GM18511 (cell line): ENCODE measurements around the gene PLEKHA7.
"Not testable (repeated sequence)": the region's sequence is repeated elsewhere in the genome, so short reads cannot be mapped to it uniquely, and the experiment has no call there.

Experiments used
- ATAC-seq: cut with Tn5 transposase; IDR thresholded peaks from one replicate; pipeline ENCODE4 v1.9.1; 2021; ENCODE audit warnings: mild to moderate bottlenecking, moderate library complexity; ENCODE audit not compliant: unreplicated experiment

The PLEKHA7 gene

DNA sequence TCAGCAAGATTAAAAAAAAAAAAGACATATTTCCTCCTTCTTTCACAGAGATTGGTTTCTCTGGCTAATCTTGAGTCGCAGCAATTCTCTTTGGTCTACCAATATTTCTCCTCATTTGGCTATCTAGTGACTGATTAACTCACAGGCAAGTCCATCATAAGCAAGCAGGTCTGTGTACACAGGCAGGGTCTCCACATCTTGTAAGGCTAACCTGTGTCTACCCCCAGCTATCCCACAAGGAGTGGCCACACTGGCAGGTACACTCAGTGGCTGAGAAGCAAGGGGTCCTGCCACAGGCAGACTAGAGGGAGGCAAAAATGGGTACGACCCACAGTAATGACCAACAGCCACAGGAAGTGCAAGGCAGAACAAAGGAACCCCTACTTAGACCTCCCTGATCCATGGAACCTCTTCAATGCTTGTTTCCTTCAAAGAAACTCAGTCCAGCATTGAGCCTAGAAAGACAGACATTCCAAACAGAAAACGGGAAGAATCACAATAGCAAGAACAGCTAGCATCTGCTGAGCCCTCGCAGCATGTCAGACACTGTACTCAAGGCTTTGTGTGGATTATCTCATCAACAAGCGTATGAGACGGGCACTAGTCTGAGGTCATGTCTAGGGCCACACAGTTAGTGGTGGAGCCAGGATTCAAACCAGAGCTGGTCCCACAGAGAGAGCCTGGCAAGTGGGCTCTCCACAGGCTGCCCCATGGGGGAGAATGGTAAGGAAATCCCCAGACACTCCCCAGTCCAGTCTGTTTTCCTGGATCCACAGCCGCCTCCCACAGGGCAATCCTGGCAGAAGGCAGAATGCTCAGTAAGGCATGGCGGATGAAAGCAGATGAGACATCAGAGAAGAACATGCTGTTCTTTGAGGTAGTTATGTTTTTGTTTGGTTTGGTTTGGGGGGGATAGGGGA is 34.3 kb downstream of the PLEKHA7 start:
- no peak for ATAC-seq

DNA sequence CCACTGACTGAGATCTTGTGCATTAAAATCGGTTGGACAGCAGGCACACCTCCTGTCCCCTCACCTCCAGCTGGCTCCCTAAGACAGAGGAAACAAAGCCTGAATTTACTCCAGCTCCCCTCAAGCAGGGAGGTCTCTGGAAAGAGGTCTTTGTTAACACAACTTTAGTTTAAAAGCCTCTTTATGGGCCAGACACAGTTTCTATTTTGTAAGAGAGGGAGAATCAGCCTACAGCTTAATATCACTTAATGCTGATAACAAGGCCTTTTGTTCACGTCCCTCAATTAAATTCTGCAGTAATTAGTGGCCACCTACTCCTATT is 36.3 kb downstream of the PLEKHA7 start:
- no peak for ATAC-seq

DNA sequence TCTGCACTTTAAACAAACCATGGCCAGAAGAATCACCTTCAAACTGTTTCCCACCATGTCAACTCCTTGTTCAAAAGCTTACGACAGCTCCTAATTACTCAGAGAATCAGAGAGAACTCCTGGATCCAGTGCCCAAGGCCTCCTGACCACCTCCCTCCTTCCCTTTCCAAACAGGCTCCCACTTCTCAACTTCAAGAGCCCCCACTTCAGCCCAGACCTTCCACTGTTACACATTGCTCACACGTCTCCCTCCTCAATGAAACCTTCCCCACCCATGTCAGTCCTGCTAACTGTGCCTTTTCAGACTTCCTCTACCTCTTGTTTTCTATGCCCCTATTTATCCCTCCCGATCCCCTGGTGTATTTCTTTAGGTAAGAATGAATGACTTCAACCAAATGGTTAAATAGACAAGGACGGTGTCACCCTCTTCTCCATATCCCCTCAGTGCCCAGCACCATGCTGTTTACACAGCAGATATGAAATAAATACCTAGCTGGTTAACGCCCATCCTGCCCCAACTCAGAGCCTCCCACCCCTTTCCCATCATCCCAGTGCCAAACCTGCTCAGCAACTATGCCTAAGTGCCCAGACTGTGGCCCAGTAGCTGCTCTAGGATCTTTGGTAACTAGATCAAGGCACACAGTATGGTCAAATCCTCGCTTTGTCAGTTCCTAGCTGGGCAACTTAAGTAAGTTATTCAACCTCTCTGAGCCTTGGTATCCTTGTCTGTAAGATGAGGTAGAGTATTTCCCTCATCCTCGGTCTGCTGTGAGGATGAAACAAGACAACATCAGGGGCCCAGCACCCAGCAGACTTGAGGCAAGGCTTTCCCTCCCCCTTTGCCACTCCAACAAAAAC is 36.8 kb downstream of the PLEKHA7 start:
- no peak for ATAC-seq

DNA sequence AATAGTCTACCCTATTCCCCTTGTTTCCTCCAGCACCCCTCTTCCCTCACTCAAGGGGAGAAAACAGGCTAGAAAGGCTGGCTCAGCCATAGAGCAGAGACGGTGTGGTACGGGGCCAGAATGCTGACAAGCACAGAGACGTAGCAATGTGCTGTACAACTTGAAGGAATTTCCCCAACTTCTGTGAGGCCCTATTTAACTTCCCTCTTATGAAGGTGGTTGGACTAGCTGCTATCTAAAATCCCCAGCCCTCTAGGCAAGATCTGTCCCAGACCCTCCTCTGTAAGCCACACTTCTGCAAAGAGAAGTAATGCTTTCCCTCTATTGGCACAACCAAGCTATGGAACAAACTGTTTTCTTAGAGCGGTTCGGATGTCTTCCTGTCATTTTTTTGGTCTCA is 37.8 kb downstream of the PLEKHA7 start:
- no peak for ATAC-seq

DNA sequence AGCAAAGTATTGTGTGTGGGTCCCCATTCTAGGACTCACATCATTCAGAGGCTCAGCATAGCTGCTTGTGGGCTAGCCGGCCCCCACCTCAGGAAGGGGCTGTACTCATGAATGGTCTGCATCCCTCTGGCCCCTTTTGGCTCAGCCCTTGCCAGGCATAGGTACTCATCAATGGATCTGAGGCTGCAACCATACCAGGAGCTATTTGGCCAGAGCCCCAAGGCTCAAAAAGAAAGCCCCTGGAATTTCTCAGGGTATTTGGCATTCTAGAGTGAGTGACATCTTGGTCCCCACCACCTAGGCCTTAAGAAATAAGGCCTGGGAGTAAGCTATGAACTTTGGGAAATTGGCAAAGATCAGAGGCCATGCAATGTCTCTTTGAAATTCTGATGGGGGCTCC is 38.3 kb downstream of the PLEKHA7 start:
- no peak for ATAC-seq

DNA sequence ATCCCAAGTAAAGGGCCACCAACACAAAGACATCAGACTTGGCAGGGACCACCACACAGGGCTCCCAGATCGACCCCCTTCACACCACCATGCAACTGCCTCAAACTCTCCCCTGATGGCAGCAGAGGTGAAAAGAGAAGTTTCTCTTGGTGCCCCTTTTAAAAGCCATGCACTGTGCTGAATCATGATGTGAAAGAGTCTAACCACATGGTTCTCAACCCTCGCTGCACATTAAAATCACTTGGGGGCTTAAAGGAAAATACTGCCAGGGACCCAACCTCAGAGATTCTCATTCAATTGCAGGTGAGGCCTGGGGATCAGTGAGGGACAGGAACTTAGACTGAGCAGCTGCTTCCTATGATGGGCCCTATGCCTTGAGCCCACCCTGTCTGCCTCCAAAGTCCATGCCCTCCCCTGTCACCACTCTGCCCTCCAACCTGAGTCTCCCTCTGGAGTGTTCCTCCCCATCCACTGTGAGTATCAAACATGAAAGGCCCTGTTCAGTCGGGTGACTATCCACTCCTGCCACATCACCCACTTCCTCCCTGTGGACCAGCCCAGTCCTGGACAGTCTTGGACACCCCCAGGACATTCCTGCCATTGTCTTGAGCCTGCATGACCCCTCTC is 40.8 kb downstream of the PLEKHA7 start:
- no peak for ATAC-seq

DNA sequence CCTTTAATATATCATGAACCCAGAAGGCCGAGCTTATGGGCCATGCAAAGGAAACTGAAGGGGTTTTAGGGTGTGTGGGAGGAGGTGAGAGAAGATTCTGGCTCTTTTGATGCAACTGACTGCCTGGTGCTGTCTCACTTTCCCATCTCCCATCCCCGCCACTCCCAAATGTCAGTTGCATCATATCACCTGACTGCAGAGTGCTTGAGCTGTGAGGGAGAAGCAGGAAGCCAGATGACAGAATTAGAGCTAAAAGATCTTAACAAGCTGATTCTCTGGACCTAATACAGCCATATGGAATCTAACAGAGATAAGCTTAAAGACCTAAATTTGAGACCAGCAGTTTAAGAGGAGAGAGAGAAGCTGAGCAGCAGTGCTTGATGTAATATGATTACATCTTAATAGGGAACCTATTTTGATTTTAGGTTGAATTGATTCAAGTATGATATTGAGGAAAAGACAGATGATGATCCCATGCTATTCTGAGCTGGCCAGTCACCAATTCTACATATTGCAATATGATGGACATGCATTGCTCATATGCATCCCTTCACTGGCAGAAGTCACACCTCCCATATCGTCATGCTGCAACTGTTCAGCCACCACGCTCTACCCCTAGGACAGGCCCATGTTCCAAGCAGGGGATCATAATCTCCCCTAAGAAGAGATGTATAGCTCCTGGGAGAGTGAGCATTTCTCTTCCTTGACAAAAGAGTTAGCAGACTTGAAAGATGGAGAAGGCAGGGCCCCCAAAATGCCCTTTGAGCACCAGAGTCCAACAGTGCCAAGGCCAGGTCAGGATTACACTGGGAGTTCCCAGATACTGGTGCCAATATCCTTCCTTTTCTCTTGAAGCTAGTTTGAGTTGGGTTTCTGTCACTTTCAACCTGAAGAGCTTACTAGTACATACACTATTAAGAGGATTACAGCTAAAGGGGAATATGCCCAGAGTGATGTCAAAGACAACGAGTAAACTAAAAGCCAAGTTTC is 44.9 kb downstream of the PLEKHA7 start:
- no peak for ATAC-seq

DNA sequence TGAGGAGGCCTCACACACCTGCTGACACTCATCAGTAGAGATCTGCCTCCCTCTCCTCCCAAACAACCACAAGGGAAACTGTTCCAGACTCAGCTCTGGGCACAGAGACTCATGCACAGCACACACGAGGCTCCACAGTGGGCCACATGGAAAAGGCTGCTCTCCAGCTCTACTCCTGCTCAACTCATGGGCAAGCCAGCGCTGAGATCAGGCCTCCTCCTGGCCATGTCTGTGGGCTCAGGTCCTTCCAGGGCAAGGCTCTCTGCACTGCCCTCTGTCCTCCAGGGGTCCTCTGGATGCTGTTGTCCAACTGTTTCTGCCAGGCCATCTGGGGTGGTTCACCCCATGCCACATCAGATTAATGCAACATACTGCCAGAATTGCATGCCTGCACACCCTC is 46.0 kb downstream of the PLEKHA7 start:
- ATAC-seq, result no peak

DNA sequence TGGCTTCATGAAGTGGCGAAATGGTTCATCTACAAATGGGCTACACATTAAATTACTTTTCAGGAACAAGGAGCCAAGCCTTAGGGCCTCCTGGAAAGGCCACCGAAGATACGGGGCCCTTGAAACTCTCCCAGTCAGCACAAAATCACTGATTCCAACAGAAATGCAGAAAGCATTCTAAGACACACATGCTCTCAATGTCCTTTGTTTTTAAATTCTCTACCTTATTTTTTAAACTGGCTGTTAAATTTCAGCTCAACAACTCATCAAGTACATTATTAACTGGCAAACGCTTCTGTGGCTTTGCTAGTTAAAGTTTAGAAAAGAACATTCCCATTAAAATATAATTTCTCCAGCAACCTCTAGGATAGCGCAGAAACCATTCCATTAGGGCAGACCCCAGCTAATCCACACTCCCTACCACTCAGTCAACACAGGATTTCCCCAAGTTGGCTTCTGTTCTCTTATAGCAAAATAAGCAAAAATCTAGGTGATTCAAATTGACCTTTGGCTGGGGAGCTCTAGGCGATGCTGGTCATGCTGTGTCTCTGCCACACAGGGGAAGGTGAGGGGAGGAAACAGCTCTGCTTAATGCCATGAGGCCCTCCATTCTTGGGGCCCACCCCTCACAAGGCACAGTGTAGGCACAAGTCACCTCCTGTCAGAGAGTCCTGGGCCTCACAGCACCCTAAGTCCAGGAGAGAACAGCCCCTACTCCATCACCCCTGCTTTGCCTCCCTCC is 47.1 kb downstream of the PLEKHA7 start:
- no peak for ATAC-seq

DNA sequence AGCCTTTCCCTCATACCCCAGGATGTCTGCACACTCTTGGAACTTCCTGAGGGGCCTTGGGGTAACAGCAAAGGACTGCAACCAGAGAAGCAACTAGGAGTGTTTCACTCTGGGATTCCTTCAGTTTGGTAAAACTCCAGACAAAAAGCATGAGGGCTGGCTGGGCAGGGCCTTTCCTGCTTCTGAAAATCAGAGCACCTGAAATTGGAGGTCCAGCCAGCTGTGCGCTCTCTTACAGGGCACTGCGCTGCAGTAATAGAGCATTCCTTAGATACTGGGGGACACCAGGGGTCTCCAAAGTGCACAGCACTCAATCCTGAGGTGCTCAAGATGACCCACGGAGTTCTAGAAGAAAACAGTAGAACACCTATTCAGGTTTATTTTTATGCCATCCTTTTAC is 49.7 kb downstream of the PLEKHA7 start:
- ATAC-seq, result no peak

DNA sequence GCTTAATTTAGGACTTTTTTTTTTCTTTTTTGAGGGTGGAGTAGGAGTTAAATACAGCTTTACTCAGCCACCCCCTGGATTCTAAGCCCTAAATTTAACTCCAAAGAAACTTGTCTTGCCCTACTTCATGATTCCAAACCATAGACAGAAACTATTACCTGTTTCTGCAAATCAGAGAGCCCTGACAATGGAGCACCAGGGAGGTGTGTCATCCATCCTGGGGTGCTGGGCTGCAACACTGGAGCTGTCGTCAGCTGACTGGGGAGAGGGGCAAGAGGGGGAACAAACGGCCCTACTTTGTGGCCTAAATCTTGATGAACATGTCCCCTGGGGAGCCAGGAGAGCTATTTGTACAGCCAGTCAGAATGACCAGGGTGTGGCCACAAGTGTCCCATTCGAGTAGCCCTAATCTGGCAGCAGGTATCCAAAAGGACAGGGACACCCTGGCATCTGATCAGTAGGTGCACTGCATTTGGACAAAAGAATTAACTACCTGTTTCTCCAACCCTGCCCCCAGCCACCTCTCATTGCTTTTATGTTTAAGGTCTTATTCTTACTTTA is 50.8 kb downstream of the PLEKHA7 start:
- ATAC-seq, result no peak

DNA sequence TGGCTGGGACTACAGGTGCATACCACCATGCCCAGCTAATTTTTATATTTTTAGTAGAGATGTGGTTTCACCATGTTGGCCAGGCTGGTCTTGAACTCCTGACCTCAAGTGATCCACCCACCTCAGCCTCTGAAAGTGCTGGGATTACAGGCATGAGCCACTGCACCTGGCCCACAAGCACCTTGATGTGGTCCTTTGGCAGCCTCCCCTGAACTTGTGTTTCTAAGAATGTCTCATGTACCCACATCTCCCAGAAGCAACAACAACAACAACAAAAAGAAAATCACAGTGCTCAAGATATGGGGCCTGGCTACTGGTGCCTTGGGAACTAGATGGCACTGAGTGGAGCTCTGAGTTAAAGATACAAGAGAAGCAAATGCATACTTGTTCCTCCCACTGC is 51.6 kb downstream of the PLEKHA7 start:
- not testable (repeated sequence) for ATAC-seq

DNA sequence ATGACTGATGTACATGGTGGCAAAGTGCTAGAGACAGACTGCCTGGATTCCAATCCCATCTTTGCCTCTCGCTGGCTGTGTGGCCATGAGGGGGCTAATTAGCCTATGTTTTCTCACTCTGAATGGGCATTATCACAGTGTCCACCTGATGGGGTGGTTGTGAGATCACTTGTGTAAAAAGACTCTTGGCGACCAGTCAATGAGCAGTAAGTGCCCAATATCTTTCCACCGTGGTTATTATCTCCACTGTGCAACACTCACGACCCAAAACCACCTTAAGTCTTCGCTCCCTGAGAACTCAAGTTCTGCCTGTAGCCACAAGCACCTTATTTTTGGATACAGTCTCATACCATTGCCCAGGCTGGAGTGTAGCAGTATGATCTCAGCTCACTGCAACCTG is 52.1 kb downstream of the PLEKHA7 start:
- ATAC-seq, result no peak

DNA sequence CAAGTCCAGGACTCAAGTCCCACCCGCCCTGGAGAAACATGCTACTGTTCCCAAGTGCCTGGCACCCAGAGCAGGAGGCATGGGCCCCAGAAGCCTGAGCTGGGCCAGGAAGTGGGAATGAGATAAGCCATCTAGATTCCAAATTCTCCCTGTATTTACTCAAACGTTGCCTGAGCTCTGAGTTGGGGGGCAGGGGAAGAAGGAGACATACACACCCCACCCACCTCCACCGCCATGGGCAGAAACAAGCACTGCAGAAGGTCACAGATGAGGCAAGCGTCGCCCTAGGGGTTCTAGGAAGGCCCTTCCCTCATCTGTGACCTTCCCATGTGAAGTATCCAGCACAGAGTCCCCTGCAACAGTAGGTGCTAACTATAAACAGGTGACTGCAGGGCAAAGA is 54.0 kb downstream of the PLEKHA7 start:
- no peak for ATAC-seq

DNA sequence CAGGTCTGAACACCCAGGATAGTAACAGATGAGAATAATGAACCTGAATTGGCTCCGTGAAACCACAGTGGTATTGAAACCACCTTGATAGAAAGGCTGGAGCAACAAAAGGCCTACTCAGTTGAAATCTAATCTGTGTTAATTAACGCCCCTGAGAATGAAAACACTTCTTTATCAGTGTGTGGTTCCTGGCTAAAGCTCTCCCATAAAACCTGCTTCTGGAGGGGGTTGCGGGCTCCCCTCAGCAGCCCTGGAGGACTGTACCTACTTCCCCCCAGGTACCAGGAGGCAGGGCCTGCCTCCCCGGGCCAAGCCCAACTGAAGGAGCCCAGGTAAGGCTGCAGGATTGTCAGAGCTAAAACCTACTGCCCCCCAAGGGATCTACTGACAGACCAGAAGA is 54.6 kb downstream of the PLEKHA7 start:
- ATAC-seq, result no peak

DNA sequence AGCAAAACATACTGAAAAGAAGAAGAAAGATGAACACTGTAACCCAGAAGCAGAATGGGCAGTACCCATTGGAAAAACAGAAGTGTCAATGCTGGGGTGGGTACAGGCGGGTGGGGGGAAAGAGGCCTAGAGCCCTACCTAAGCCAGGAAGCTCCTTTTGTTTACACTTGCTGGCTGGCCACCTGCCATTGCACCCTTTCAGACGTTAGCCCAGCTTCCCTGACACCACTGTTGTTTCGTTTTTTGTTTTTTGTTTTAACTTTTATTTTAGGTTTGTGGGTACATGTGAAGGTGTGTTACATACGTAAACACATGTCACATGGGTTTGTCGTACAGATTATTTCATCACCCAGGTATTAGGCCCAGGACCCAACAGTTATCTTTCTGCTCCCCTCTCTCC is 55.4 kb downstream of the PLEKHA7 start:
- no peak for ATAC-seq

DNA sequence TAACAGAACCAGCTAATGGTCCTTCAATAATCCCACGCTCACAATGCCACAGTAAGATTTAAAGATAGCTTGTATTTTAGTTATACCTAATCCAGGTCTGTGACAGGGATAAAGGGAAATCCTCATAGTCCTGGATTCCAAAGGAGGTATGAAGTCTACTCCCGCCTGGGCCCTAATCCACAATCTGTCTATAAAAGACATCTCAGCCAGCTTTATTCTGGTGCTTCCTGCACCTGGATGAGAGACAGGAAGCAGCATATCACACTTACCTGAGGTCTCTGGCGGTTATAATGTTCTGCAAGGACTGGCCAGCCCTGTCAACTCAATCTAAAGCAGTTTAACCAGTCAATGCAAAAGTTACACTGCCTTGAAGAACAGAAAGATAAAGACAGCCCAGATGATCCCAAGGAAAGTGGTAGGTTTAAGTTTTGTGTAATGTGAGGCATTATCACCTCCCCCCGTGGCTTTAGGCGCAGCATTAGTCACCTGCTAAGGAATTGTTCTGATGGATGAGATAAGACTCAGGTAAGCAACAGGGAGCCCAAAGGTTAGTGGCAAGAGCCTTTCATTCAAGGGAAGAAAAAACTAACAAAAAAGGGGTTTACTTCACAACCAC is 57.6 kb downstream of the PLEKHA7 start:
- ATAC-seq, result no peak

DNA sequence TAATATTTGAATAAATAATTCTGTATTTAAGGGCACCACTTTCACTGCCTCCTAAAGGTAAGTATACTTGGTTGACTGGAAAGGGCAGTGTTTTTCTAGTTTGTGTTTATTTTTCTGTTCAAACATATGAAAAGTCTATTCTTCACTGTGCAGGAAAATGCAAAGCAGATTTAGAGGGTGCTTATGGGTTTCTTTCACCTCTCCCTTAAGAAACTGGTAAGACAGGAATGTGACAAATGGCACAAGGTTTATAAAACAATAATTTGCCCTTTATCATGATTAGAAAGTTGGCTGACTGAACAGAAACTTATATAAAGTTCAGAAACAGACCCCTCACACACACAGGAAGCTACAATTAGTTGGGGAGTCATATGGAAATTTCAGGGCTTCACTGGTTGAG is 60.6 kb downstream of the PLEKHA7 start:
- ATAC-seq, result no peak
